ENCODE measurements around the gene EHBP1L1.
"Not testable (repeated sequence)": the region's sequence is repeated elsewhere in the genome, so short reads cannot be mapped to it uniquely, and the experiment has no call there.

The EHBP1L1 gene

GRCh38 chr11:65619281-65619928, 43.6 kb downstream of the EHBP1L1 start:
- no peak for DNase-seq

GRCh38 chr11:65620666-65621065, 44.8 kb downstream of the EHBP1L1 start:
- DNase-seq, result no peak

GRCh38 chr11:65621460-65621859, 45.6 kb downstream of the EHBP1L1 start:
- no peak for DNase-seq

- DNase-seq, result no peak
These were observed 46.2 kb downstream of the EHBP1L1 start for GRCh38 chr11:65622011-65622410.

- no peak for DNase-seq
These were observed 47.3 kb downstream of the EHBP1L1 start for GRCh38 chr11:65623177-65623576.

GRCh38 chr11:65623852-65624616, 48.2 kb downstream of the EHBP1L1 start:
- no peak for DNase-seq

- DNase-seq, result no peak
These were observed 49.2 kb downstream of the EHBP1L1 start for GRCh38 chr11:65624931-65625627.

GRCh38 chr11:65625628-65626342, 49.9 kb downstream of the EHBP1L1 start:
- DNase-seq, result no peak

- DNase-seq, result no peak
These were observed 51.3 kb downstream of the EHBP1L1 start for GRCh38 chr11:65627202-65627601.

GRCh38 chr11:65629579-65629978, 53.7 kb downstream of the EHBP1L1 start:
- DNase-seq, result no peak

GRCh38 chr11:65630215-65630614, 54.4 kb downstream of the EHBP1L1 start:
- DNase-seq, result no peak

GRCh38 chr11:65633390-65634108, 57.7 kb downstream of the EHBP1L1 start:
- DNase-seq, result no peak

GRCh38 chr11:65634109-65634436, 58.2 kb downstream of the EHBP1L1 start:
- DNase-seq, result no peak

GRCh38 chr11:65634440-65634839, 58.6 kb downstream of the EHBP1L1 start:
- no peak for DNase-seq

GRCh38 chr11:65634905-65635731, 59.3 kb downstream of the EHBP1L1 start:
- no peak for DNase-seq

GRCh38 chr11:65636108-65637031, 60.5 kb downstream of the EHBP1L1 start:
- no peak for DNase-seq

GRCh38 chr11:65637032-65637557, 61.2 kb downstream of the EHBP1L1 start:
- no peak for DNase-seq

- DNase-seq, result peak; percentile 66
These were observed 62.1 kb downstream of the EHBP1L1 start, which contains the start of gene SIPA1 for GRCh38 chr11:65637794-65638419. Gene SIPA1 (plus strand): TSS chr11:65638101. CDS start chr11:65640922, 2,821 bp downstream.

- DNase-seq, result not testable (repeated sequence)
These were observed 63.4 kb downstream of the EHBP1L1 start for GRCh38 chr11:65639228-65639597.

Measured in NCI-H1105 (cell line).